ENCODE results near the gene UBALD1.

The UBALD1 gene

GRCh38 chr16:4614571-4615383, at the start of gene UBALD1:
UBALD1 (minus strand) TSS chr16:4614888; CDS start chr16:4614797, 91 bp downstream.
- DNase-seq, result peak; percentile 94

- DNase-seq, result peak; percentile 51
Measured at GRCh38 chr16:4663777-4664465, 49.2 kb upstream of the UBALD1 start.

DNA sequence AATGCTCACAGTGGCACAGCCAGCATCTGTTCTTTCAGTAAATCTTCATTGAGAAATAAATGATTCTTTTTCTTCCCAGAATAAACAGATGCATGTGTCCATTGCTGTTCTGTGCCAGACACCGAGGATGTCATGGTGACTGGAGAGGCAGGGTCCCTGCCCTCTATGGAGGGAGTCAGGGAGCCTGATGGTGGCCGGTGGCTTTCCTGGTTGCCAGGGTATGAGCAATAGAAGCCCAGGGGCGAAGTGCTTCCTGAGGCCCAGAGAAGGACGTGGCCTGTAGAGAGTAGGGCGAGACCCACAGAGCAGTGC, 48.7 kb upstream of the UBALD1 start:
- DNase-seq, result no peak

DNA sequence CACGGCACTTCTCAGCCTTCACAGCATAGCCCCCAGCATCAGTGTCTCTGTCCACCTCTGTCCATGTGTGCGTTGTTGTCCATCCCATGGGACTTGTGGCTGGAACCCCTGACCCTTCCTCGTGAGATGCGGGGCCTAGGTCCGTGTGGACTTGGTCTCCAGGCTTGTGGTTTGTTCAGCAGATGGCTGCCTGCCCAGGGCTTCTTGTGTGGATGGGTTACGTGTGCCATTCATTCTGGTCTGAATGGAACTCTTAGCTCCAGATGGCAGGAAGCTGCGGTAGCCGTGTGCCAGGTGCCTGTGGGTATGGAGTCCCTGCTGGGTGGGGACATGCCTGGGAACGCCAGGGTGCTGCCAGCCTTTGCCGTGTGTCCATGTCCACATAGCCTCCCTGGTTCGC, 47.0 kb upstream of the UBALD1 start:
- DNase-seq, result peak; percentile 76

DNA sequence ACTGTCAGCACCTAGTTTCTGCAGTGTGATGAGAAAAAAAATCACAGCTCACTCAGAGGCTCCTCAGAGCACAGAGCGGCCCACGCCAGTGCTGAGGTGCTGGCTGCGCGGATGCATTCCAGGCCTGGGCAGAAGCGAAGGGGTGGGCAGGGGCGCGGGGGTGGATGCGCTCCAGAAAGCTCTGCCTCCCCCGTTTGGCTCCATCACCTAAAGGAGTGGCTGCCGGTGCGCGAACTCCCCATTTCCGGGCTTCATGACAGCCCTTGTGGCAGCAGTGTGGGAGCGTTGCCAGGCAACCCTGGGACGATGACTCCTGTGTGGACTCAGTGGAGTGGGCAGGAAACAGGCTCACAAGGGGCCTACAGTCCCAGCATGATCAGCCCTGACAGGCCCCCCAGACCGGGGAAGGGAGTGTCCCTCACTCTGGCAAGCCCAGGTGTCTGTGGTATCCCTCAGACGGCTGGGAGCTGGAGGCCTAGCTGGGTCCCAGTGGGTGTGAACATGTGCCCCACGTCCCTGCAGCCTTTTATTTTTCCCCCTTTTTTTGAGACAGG, 45.8 kb upstream of the UBALD1 start:
- peak; percentile 86 for DNase-seq

GRCh38 chr16:4659363-4660353, 45.0 kb upstream of the UBALD1 start:
- DNase-seq, result no peak

DNA sequence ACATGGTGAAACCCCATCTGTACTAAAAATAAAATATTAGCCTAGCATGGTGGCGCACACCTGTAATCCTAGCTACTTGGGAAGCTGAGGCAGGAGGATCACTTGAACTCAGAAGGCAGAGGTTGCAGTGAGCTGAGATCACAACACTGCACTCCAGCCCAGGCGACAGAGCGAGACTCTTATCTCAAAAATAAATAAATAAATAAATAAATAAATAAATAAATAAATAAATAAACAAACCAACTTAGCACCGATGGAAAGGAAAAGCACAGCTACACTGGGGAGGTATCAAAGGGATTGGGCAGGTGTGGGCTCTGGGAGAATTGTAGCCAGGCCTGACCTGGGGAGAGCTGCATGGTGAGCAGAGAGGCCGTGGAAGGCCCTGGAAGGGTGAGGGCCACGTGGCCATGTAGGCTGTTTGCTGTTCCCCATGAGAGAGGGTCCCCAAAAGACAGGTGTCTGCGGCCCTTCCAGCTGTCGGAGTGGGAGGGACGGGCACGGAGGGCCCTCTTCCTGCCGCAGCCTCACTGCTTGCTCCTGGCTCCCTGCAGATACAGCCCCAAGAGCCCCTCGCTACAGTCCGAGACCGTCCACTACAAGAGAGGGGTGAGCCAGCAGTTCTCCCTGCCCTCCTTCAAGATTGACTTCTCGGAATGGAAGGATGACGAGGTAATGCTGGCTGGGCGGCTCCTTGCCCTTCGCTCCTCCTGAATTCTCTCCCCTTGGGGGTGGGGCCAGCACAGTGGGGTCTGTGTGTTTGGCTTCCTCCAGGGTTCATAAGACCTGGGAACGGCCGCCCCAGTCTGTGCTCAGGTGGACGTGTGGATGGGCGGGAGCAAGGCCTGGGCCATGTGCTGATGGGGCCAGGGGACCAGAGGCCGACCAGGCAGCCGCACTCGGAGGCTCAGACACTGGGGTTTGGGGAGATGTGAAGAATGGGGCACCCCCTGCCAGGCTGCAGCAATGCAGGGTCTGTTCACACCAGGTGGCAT, 42.3 kb upstream of the UBALD1 start:
- DNase-seq, result no peak

- DNase-seq, result no peak
Measured at GRCh38 chr16:4656221-4656620, 41.5 kb upstream of the UBALD1 start.

- DNase-seq, result no peak
Measured at GRCh38 chr16:4655801-4656200, 41.1 kb upstream of the UBALD1 start.

- DNase-seq, result no peak
Measured at GRCh38 chr16:4654964-4655590, 40.4 kb upstream of the UBALD1 start.

GRCh38 chr16:4654011-4654963, 39.6 kb upstream of the UBALD1 start:
- no peak for DNase-seq

DNA sequence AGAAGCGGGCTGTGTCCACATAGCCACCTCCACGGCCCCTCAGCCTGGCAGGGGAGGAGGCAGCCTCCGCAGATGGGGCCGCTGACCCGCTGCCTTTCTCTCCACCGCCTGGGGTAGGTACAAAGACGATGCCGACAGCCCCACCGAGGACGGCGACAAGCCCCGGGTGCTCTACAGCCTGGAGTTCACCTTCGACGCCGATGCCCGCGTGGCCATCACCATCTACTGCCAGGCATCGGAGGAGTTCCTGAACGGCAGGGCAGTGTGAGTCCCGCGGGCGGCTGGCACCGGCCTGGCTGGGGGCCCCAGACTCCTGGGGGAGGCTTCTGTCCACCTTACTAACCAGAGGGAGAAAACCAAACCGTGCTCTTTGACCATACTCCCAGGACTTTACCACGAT, 37.9 kb upstream of the UBALD1 start:
- DNase-seq, result no peak

GRCh38 chr16:4651827-4652226, 37.1 kb upstream of the UBALD1 start:
- no peak for DNase-seq

- DNase-seq, result peak; percentile 83
Measured at GRCh38 chr16:4650443-4651074, 35.9 kb upstream of the UBALD1 start.

DNA sequence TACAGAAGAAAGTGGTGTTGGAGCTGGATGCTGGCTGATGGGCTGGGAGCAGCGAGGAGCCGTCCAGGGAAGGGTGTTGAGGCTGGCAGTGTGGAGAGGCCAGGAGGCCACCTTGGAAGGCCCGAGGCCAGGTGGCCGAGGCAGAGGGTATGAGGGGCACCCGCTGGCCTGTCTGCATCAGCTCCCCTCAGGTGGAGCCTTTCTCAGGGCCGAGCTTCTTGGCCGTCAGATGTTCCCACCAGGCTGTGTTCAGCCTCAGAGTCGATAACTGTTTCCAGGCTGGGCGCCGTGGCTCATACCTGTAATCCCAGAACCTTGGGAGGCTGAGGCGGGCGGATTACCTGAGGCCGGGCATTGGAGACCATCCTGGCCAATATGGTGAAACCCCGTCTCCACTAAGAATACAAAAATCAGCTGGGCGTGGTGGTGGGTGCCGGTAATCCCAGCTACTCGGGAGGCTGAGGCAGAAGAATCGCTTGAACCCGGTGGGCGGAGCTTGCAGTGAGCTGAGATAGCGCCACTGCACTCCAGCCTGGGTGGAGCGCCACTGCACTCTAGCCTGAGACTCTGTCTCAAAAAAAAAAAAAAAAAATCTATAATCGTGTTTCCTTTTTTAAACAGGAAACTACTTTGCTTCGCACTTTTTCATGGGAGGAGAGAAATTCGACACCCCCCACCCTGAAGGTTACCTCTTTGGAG, 35.2 kb upstream of the UBALD1 start:
- no peak for DNase-seq

- DNase-seq, result no peak
Measured at GRCh38 chr16:4648917-4649316, 34.2 kb upstream of the UBALD1 start.

DNA sequence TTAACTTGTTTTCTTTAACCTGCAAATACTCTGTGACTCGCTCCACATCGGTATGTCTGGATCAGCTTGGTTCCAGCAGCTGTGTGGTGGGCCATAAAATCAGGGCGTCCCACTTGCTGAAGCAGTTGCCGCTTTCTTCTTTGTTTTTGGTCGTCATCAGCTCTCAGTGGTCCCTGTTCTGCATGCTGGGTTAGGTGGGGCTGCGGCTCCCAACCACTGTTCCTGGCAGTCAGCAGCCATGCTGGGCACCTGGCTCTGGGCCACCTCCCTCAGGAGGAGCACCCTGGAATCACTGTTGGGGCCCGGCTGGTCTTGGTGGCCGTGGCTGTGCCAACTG, 32.9 kb upstream of the UBALD1 start:
- no peak for DNase-seq

- no peak for DNase-seq
Measured at GRCh38 chr16:4646773-4647643, 32.3 kb upstream of the UBALD1 start.

All from COR-L47 (cell line).